HepG2 (cell line): Measurements from ENCODE around the gene SLC7A8. TPM values are rescaled to one million over a fixed set of nuclear protein-coding genes. Genes with fewer than 3 reads are reported as not detected.

ENCODE experiments used
- ATAC-seq: fragments of 200-7000 bp; cut with Tn5 transposase; 3 replicates; pipeline ENCODE4 v1.9.1; 2020; ENCODE audit warnings: mild to moderate bottlenecking, moderate library complexity
- BruUV-seq: library from RNA; stranded (reverse); fragments of 400-500 nt; replicated peaks from 2 replicates; lab custom pipeline; 2021; lab: Mats Ljungman, UMichigan
- CTCF ChIA-PET: fragments of 300-600 bp; formaldehyde crosslinking; extraction: SDS; loops from one replicate; lab custom pipeline; 2021; ENCODE audit warnings: low total read pairs, inconsistent platforms, low intra/inter-chr PET ratio; lab: Yijun Ruan, JAX
- POLR2A ChIA-PET: fragments of 350-600 bp; sonication (Branson Sonifier 250); formaldehyde crosslinking; loops from one replicate; lab custom pipeline; 2020; ENCODE audit warnings: antibody characterized with exemption, inconsistent platforms; lab: Yijun Ruan, JAX
- DNase-seq: peaks from one replicate; pipeline ENCODE4 v3.0.0-alpha.2; 2015; ENCODE audit warnings: low spot score
- FAIRE-seq: peaks from 3 replicates; lab custom pipeline; 2011; peaks lifted over from hg19 to GRCh38; lab: Jason Lieb, UNC
- H2AFZ ChIP-seq: one replicate; pipeline ENCODE4 v1.6.1; 2011; ENCODE audit warnings: low read length, inconsistent platforms
- H3K27ac ChIP-seq: fragments of 300-600 bp; 3 replicates; pipeline ENCODE4 v1.8.0; 2011; ENCODE audit warnings: mixed run types, mild to moderate bottlenecking, mixed read lengths, low read length, inconsistent platforms; ENCODE audit not compliant: insufficient read depth; ENCODE audit errors: extremely low read length
- H3K27me3 ChIP-seq, 2 experiments: fragments of 200-600 bp in 1 of 2; 2 replicates in 1 of 2; 3 replicates in 1 of 2; pipeline versions ENCODE4 v1.6.0 to v1.8.0; 2011; ENCODE audit warnings: low read length in 2 of 2, mild to moderate bottlenecking in 2 of 2, moderate library complexity in 2 of 2, inconsistent platforms in 1 of 2; ENCODE audit not compliant: insufficient read depth in 2 of 2, control insufficient read depth in 1 of 2
- H3K36me3 ChIP-seq, 2 experiments: fragments of 200-600 bp in 1 of 2; replicated peaks in 1 of 2; 2 replicates in 1 of 2; 3 replicates in 1 of 2; pipeline versions ENCODE4 v1.5.1 to v1.8.0; 2011; ENCODE audit warnings: low read length in 2 of 2, inconsistent platforms in 1 of 2; ENCODE audit not compliant: insufficient read depth in 2 of 2, control insufficient read depth in 1 of 2
- H3K4me1 ChIP-seq: 2 replicates; pipeline ENCODE4 v1.5.1; 2012; ENCODE audit warnings: low read length, inconsistent platforms; ENCODE audit not compliant: insufficient read depth
- H3K4me2 ChIP-seq: 2 replicates; pipeline ENCODE4 v1.6.0; 2011; ENCODE audit warnings: low read depth, low read length, inconsistent platforms
- H3K4me3 ChIP-seq, 3 experiments: fragments of 200-600 bp in 1 of 3; sonication (generic), shearing (Covaris generic) in 1 of 3; replicated peaks in 1 of 3; 2 replicates each; pipeline ENCODE4 v1.5.1; 2011 to 2016; ENCODE audit warnings: low read length in 3 of 3, inconsistent platforms in 2 of 3, low read depth in 2 of 3, mild to moderate bottlenecking in 2 of 3, control low read depth in 1 of 3, mixed read lengths in 1 of 3; ENCODE audit not compliant: insufficient read depth in 1 of 3
- H3K79me2 ChIP-seq: one replicate; pipeline ENCODE4 v1.6.1; 2011; ENCODE audit warnings: low read length, inconsistent platforms; ENCODE audit not compliant: insufficient read depth
- H3K9ac ChIP-seq: 2 replicates; pipeline ENCODE4 v1.6.0; 2011; ENCODE audit warnings: mild to moderate bottlenecking, low read depth, low read length, inconsistent platforms; ENCODE audit not compliant: insufficient read depth
- H3K9me3 ChIP-seq: 2 replicates; pipeline ENCODE4 v1.5.1; 2012; ENCODE audit warnings: mild to moderate bottlenecking, low read length
- H4K20me1 ChIP-seq: 2 replicates; pipeline ENCODE4 v1.6.0; 2011; ENCODE audit warnings: inconsistent platforms, mild to moderate bottlenecking, low read length, moderate library complexity; ENCODE audit not compliant: insufficient read depth
- HOXD1 ChIP-seq: sonication (generic); formaldehyde crosslinking; IDR thresholded peaks from 2 replicates; pipeline ENCODE4 v1.5.0; 2020; ENCODE audit warnings: missing genetic modification reagents
- IRX3 ChIP-seq: sonication (generic); formaldehyde crosslinking; IDR thresholded peaks from 2 replicates; pipeline ENCODE4 v1.8.1; 2023; ENCODE audit warnings: mild to moderate bottlenecking, low read depth, missing genetic modification reagents, borderline replicate concordance
- NCOA2 ChIP-seq: sonication (generic); formaldehyde crosslinking; IDR thresholded peaks from 2 replicates; pipeline ENCODE4 v1.8.0; 2022; ENCODE audit warnings: inconsistent platforms
- PHF20 ChIP-seq: sonication (generic); formaldehyde crosslinking; IDR thresholded peaks from 2 replicates; pipeline ENCODE4 v1.5.0; 2020; ENCODE audit warnings: mild to moderate bottlenecking, missing genetic modification reagents
- ZSCAN25 ChIP-seq: sonication (generic); formaldehyde crosslinking; IDR thresholded peaks from 2 replicates; pipeline ENCODE4 v1.8.0; 2022; ENCODE audit warnings: mild to moderate bottlenecking, missing genetic modification reagents
- WGBS: methylation state at CpG from one replicate; pipeline ENCODE4 v1.1.6; 2017; ENCODE audit warnings: low lambda C conversion rate; 5-methylcytosine and 5-hydroxymethylcytosine counted together
- in situ Hi-C: cut with HindIII; loops from 2 replicates; pipeline ENCODE4 v1.10.0; 2017; ENCODE audit warnings: low pct_unique_long_range_greater_than_20kb; ENCODE audit not compliant: extremely low pct_ligation_motif_present
- intact Hi-C: fragments of 100-400 bp; cut with micrococcal nuclease; formaldehyde crosslinking; loops from one replicate; pipeline ENCODE4 v1.10.0; 2022; ENCODE audit not compliant: unreplicated experiment
- polyA plus RNA-seq, 8 experiments: library from polyadenylated mRNA; depleted of rRNA in 3 of 8; stranded (reverse) in 7 of 8; unstranded in 1 of 8; fragments of >200 nt; fragmentation: Illumina TruSeq in 4 of 8; extraction: Trizol in 4 of 8; gene quantifications; 2 replicates each; pipeline versions ENCODE4 v1.2.1 to v1.2.3, GENCODE V29; 2011 to 2016; ENCODE audit warnings: low read depth in 4 of 8, missing spikeins in 1 of 8, mixed read lengths in 1 of 8; ENCODE audit not compliant: insufficient read depth in 1 of 8
- total RNA-seq, 5 experiments: library from RNA; depleted of rRNA; stranded (reverse); fragments of >200 nt; fragmentation: Illumina TruSeq; extraction: Trizol; gene quantifications; 2 replicates each; pipeline ENCODE4 v1.2.3, GENCODE V29; 2016; ENCODE audit warnings: low read depth in 1 of 5
- TF ChIP-seq, protein P1 (sequence below): sonication (generic); formaldehyde crosslinking; IDR thresholded peaks from 2 replicates; pipeline ENCODE4 v1.4.0; 2020; ENCODE audit warnings: missing genetic modification reagents

The SLC7A8 gene
- total and polyA plus RNA-seq, 2 of the 13 experiments (the other 11 are each of a cell fraction or from before 2014, with no cell fraction given): 0.25 TPM; not detected in 1

GRCh38 chr14:23167116-23167847 is 16.2 kb downstream of the SLC7A8 start:
- Histone ChIP-seq H3K9ac (no peak overlapping the region), H3K9me3 (no peaks in the 10 kb centered on the region), H3K4me2 (no peak overlapping the region), H3K4me1 (peaks cover 9% of the 10 kb centered on the region), H2AFZ (no peak overlapping the region), H3K36me3 (no peaks in the 10 kb centered on the region), H3K4me3 (no peak overlapping the region), H3K79me2 (no peaks in the 10 kb centered on the region), H3K27ac (no peak overlapping the region), H4K20me1 (no peaks in the 10 kb centered on the region), H3K27me3 (peaks cover 6 to 43% of the 10 kb centered on the region in 2 experiments; a peak in 4 of 5 replicates)
- in situ Hi-C loops (no loop called here), intact Hi-C loops (no loop called here)
- ATAC-seq: no peak
- CTCF ChIA-PET: interaction anchor here (1.2 kb wide), 1 partner anchor 20 kb away, joined by 3 read pairs; no protein-coding TSS in a partner anchor
- 33% methylated on average over 9 of the region's 9 CpGs for WGBS
- BruUV-seq: no TSS peak
- DNase-seq: no peak
- POLR2A ChIA-PET: no interaction called here
- TF ChIP-seq PHF20 (0 out of 2 replicates have a peak, but pooled peaks have one; percentile 29), HOXD1 (CRISPR knock-in tag) (no peak), NCOA2 (CRISPR knock-in tag) (no peak), ZSCAN25 (CRISPR knock-in tag) (no peak), IRX3 (CRISPR knock-in tag) (no peak)
- TF ChIP-seq, protein P1, sequence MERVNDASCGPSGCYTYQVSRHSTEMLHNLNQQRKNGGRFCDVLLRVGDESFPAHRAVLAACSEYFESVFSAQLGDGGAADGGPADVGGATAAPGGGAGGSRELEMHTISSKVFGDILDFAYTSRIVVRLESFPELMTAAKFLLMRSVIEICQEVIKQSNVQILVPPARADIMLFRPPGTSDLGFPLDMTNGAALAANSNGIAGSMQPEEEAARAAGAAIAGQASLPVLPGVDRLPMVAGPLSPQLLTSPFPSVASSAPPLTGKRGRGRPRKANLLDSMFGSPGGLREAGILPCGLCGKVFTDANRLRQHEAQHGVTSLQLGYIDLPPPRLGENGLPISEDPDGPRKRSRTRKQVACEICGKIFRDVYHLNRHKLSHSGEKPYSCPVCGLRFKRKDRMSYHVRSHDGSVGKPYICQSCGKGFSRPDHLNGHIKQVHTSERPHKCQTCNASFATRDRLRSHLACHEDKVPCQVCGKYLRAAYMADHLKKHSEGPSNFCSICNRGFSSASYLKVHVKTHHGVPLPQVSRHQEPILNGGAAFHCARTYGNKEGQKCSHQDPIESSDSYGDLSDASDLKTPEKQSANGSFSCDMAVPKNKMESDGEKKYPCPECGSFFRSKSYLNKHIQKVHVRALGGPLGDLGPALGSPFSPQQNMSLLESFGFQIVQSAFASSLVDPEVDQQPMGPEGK (CRISPR knock-in tag): no peak
- FAIRE-seq: no peak
